GM23338 (cell line): ENCODE measurements around the gene KCNIP1.

Experiments
- CREB1 ChIP-seq: fragments of 250-450 bp; sonication (Bioruptor Pico); IDR thresholded peaks from 2 replicates; pipeline ENCODE4 v1.5.0; 2020; ENCODE audit warnings: low read depth, mild to moderate bottlenecking, moderate library complexity
- CTCF ChIP-seq, 2 experiments: fragments of 200-600 bp in 1 of 2; sonication (generic) in 1 of 2; conservative IDR thresholded peaks; 2 replicates each; pipeline versions ENCODE4 v1.5.1 to v1.6.1; 2016 to 2017; ENCODE audit warnings: antibody characterized with exemption in 2 of 2, low read depth in 2 of 2, mild to moderate bottlenecking in 2 of 2, moderate library complexity in 1 of 2
- EZH2phosphoT487 ChIP-seq: fragments of 200-600 bp; sonication (generic); IDR thresholded peaks from one replicate; pipeline ENCODE4 v1.8.1; 2018; ENCODE audit warnings: antibody characterized with exemption; ENCODE audit not compliant: unreplicated experiment
- JUNB ChIP-seq: IDR thresholded peaks from one replicate; pipeline ENCODE4 v1.6.1; 2016; ENCODE audit warnings: antibody characterized with exemption; ENCODE audit not compliant: unreplicated experiment
- POLR2AphosphoS5 ChIP-seq: IDR thresholded peaks from 2 replicates; pipeline ENCODE4 v1.6.1; 2016; ENCODE audit warnings: antibody characterized with exemption, low read depth
- ZNF331 ChIP-seq: fragments of 250-450 bp; sonication (Bioruptor Pico); IDR thresholded peaks from 2 replicates; pipeline ENCODE4 v1.5.0; 2020; ENCODE audit warnings: low read depth, mild to moderate bottlenecking, moderate library complexity

- no peak for TF ChIP-seq CTCF (conservative IDR thresholded peaks at IDR 0.05; ENCODE audit: low read depth in 2 of 2)
- TF ChIP-seq JUNB = no peak
- no peak for TF ChIP-seq CREB1 (CRISPR knock-in tag)
- TF ChIP-seq EZH2phosphoT487 = no peak
- TF ChIP-seq POLR2AphosphoS5 = peak; percentile 61
- TF ChIP-seq ZNF331 (CRISPR knock-in tag) = no peak
These were observed 241.8 kb downstream of the KCNIP1 start for GRCh38 chr5:170745481-170746071.
